Heart right ventricle (tissue), 16 donors: ENCODE data around the gene RSL24D1. TPM values are rescaled to one million over a fixed set of nuclear protein-coding genes. Genes with fewer than 3 reads are reported as not detected.

Experiments used
- ATAC-seq, 8 donors: fragments of 200-7000 bp; cut with Tn5 transposase; one replicate each; pipeline ENCODE4 v1.9.1; 2020; ENCODE audit warnings: mild to moderate bottlenecking in 8 of 8, moderate library complexity in 8 of 8, moderate number of reproducible peaks in 1 of 8
- DNase-seq, 2 donors: peaks; one replicate each; pipeline ENCODE4 v3.0.0-alpha.2; 2020
- H3K27ac ChIP-seq, 10 donors: fragments of 200-600 bp; sonication (generic) in 2 of 10; one replicate each; pipeline versions ENCODE4 v1.5.0 to v1.8.0; 2020 to 2022; ENCODE audit warnings: mild to moderate bottlenecking in 3 of 10
- H3K27me3 ChIP-seq, 7 donors: fragments of 200-600 bp; one replicate each; pipeline ENCODE4 v1.8.0; 2021 to 2022; ENCODE audit warnings: mild to moderate bottlenecking in 2 of 7
- H3K36me3 ChIP-seq, 9 donors: fragments of 200-600 bp; sonication (generic) in 1 of 9; one replicate each; pipeline versions ENCODE4 v1.5.0 to v1.8.0; 2020 to 2022; ENCODE audit warnings: mild to moderate bottlenecking in 2 of 9
- H3K4me1 ChIP-seq, 9 donors: fragments of 200-600 bp; sonication (generic) in 1 of 9; one replicate each; pipeline versions ENCODE4 v1.5.0 to v1.8.0; 2020 to 2022; ENCODE audit warnings: mild to moderate bottlenecking in 4 of 9
- H3K4me3 ChIP-seq, 10 donors: fragments of 200-600 bp; sonication (generic) in 2 of 10; one replicate each; pipeline versions ENCODE4 v1.5.0 to v1.8.0; 2020 to 2022; ENCODE audit warnings: mild to moderate bottlenecking in 7 of 10, moderate library complexity in 2 of 10
- H3K9me3 ChIP-seq, 11 donors: fragments of 200-600 bp in 10 of 11; sonication (generic) in 2 of 11; one replicate each; pipeline versions ENCODE4 v1.5.0 to v1.8.0; 2013 to 2022; ENCODE audit warnings: mild to moderate bottlenecking in 2 of 11, control low read depth in 1 of 11, moderate library complexity in 1 of 11
- CTCF ChIP-seq, 9 donors: fragments of 200-600 bp; sonication (generic) in 2 of 9; IDR thresholded peaks; one replicate each; pipeline versions ENCODE4 v1.5.0 to v1.8.0; 2021 to 2022; ENCODE audit warnings: antibody characterized with exemption in 9 of 9, mild to moderate bottlenecking in 5 of 9, moderate library complexity in 1 of 9
- WGBS, 2 donors: extraction: QIAGEN DNeasy Blood & Tissue Kit; methylation state at CpG; one replicate each; pipeline ENCODE4 v1.1.7; 2013; ENCODE audit warnings: inconsistent platforms in 1 of 2; 5-methylcytosine and 5-hydroxymethylcytosine counted together
- intact Hi-C, 10 donors: fragments of 100-400 bp; cut with DNase I; formaldehyde crosslinking; loops; one replicate each; pipeline versions ENCODE4 v1.11.1 to v1.14.2; 2022
- polyA plus RNA-seq, 2 donors: library from polyadenylated mRNA; stranded (reverse); fragments of 200-250 nt; gene quantifications; one replicate each; pipeline ENCODE4 v1.2.3, GENCODE V29; 2013
- total RNA-seq, 10 donors: library from RNA; stranded (reverse); fragmentation: NEBNext Ultra II Directional in 3 of 10; extraction: Animal tissue kit (Norgen Biotek cat#: 25700) in 3 of 10; gene quantifications; one replicate each; pipeline versions ENCODE4 v1.2.1 to v1.2.4, GENCODE V29; 2021 to 2023
- donor health status: Arrhythmogenic right ventricular cardiomyopathy.
- donor health status: ischemic (EF 13 %, LVEDD 7.1; RV severe dilation, severe dysfunction).
- donor health status: healthy with polysubstance abuse.
- donor health status: DM: no; HTN: yes; CAD: no.
- donor health status: DM: no; HTN: no; CAD: no.
- donor health status: ischemic (EF 25% LVEDD 6.9; RV normal size, moderate dysfunction).
- donor health status: ischemic (EF 25% LVEDD 5.7; RV mildly dilated, moderate dysfunction).
- donor health status: healthy.
- donor health status: DM: yes; HTN: yes; CAD: no.
- donor health status: Ischemic cardiomyopathy.
- donor health status: ischemic (EF 35%, LVEDD 5.7; RV mildly dilated, moderate dysfunction).
- donor health status: nonischemic (EF 11% LVEDD 7.7; RV severe dilation, severe dysfunction).
- donor health status: DM: yes; HTN: yes; CAD: no.
- donor health status: PGD.
- donor health status: ischemic (EF 29% LVEDD 5.4; RV normal size, mild dysfunction).
- donor health status: nonischemic (EF 23%, LVEDD 6.1; RV moderate dilation, normal function).

RSL24D1 gene
- total and polyA plus RNA-seq, 12 donors, result 32.3 to 53.1 (median 40.5) TPM

GRCh38 chr15:55133972-55134371 lies 62.8 kb downstream of the RSL24D1 start:
- TF ChIP-seq CTCF (IDR thresholded peaks at IDR 0.05), result no peak
- ATAC-seq, result no peak
- Histone ChIP-seq H3K9me3 (peaks cover 0 to 40% (median 21%) of the 10 kb centered on the region in 11 donors), H3K4me1 (peaks cover 0 to 3% (median 0%) of the 10 kb centered on the region in 9 donors), H3K4me3 (no peak overlapping the region), H3K36me3 (no peaks in the 10 kb centered on the region), H3K27me3 (peaks cover 0 to 12% (median 0%) of the 10 kb centered on the region in 7 donors), H3K27ac (no peak overlapping the region)
- no peak for DNase-seq
- WGBS, 2 donors, result 87 to 89% methylated on average over 2 of the region's 2 CpGs
- intact Hi-C loops, result no loop called here

- 94 to 97% methylated on average over 2 of the region's 2 CpGs for WGBS, 2 donors
- no peak for DNase-seq
- intact Hi-C loops, result no loop called here
Measured at GRCh38 chr15:55132672-55133071, 64.1 kb downstream of the RSL24D1 start.

More at GRCh38 chr15:55132672-55133071, 64.1 kb downstream of the RSL24D1 start:
- H3K27ac ChIP-seq, result no peak overlapping the region
- no peak overlapping the region for H3K4me3 ChIP-seq
- no peak for TF ChIP-seq CTCF (IDR thresholded peaks at IDR 0.05)
- H3K4me1 ChIP-seq, result peaks cover 0 to 3% (median 0%) of the 10 kb centered on the region in 9 donors
- peaks cover 0 to 40% (median 21%) of the 10 kb centered on the region in 11 donors for H3K9me3 ChIP-seq
- ATAC-seq, result no peak
- H3K36me3 ChIP-seq, result no peaks in the 10 kb centered on the region
- H3K27me3 ChIP-seq, result peaks cover 0 to 12% (median 0%) of the 10 kb centered on the region in 7 donors

Other genes starting within 250 kb of the RSL24D1 start
- 10 to 100 TPM in 2 of 10 donors, 1 to 10 TPM in 8; 3.0 to 13.9 (median 4.3) TPM for gene RAB27A, start 92.9 kb upstream of the RSL24D1 start, total RNA-seq
- gene RAB27A, start 92.9 kb upstream of the RSL24D1 start, polyA plus RNA-seq, result 1 to 10 TPM; 3.0 to 6.3 TPM
- gene PIGBOS1, start 122.2 kb upstream of the RSL24D1 start, total RNA-seq, result 1 to 10 TPM; 3.3 to 8.7 (median 7.4) TPM
- gene PIGBOS1, start 122.2 kb upstream of the RSL24D1 start, polyA plus RNA-seq, result 10 to 100 TPM; 17.7 to 20.5 TPM
- 1 to 10 TPM; 1.4 to 4.3 (median 3.1) TPM for gene PIGB, start 122.3 kb upstream of the RSL24D1 start, total RNA-seq
- 1 to 10 TPM; 2.7 to 9.9 TPM for gene PIGB, start 122.3 kb upstream of the RSL24D1 start, polyA plus RNA-seq
- 100 to 1,000 TPM in 1 of 10 donors, 10 to 100 TPM in 9; 71.2 to 106 (median 88.2) TPM for gene CCPG1, start 211.4 kb upstream of the RSL24D1 start, total RNA-seq
- 10 to 100 TPM; 24.5 to 32.8 TPM for gene CCPG1, start 211.4 kb upstream of the RSL24D1 start, polyA plus RNA-seq
- gene PIERCE2, start 211.6 kb upstream of the RSL24D1 start, total RNA-seq, result 10 to 100 TPM in 1 of 10 donors, 1 to 10 TPM in 9; 3.0 to 10.1 (median 4.7) TPM
- 10 to 100 TPM in 1 of 2 donors, 1 to 10 TPM in 1; 6.3 to 11.6 TPM for gene PIERCE2, start 211.6 kb upstream of the RSL24D1 start, polyA plus RNA-seq